Measurements from ENCODE around the gene CFAP251.
"Not testable (repeated sequence)": the region's sequence is repeated elsewhere in the genome, so short reads cannot be mapped to it uniquely, and the experiment has no call there.

The CFAP251 gene, protein sequence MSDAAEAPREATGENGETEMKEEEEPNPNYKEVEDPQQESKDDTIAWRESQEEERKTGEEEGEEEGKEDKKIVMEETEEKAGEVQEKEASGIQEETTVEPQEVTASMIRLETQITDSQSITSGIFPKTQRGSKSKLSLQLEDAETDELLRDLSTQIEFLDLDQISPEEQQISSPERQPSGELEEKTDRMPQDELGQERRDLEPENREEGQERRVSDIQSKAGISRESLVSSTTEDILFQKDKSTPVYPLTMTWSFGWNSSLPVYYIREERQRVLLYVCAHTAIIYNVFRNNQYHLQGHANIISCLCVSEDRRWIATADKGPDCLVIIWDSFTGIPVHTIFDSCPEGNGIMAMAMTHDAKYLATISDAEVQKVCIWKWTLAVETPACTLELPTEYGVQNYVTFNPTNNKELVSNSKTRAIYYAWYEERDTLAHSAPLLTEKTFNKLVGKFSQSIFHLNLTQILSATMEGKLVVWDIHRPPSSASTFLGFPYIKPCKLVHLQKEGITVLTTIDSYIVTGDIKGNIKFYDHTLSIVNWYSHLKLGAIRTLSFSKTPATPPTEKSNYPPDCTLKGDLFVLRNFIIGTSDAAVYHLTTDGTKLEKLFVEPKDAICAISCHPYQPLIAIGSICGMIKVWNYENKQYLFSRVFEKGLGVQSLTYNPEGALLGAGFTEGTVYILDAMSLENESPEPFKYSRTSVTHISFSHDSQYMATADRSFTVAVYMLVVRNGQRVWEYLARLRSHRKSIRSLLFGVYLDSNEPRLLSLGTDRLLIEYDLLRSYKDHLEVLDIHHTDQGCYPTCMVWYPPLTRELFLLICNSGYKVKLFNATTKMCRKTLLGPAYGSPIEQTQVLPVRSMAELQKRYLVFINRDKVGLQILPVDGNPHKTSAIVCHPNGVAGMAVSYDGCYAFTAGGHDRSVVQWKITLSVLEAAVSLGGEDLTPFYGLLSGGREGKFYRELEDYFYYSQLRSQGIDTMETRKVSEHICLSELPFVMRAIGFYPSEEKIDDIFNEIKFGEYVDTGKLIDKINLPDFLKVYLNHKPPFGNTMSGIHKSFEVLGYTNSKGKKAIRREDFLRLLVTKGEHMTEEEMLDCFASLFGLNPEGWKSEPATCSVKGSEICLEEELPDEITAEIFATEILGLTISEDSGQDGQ

DNA sequence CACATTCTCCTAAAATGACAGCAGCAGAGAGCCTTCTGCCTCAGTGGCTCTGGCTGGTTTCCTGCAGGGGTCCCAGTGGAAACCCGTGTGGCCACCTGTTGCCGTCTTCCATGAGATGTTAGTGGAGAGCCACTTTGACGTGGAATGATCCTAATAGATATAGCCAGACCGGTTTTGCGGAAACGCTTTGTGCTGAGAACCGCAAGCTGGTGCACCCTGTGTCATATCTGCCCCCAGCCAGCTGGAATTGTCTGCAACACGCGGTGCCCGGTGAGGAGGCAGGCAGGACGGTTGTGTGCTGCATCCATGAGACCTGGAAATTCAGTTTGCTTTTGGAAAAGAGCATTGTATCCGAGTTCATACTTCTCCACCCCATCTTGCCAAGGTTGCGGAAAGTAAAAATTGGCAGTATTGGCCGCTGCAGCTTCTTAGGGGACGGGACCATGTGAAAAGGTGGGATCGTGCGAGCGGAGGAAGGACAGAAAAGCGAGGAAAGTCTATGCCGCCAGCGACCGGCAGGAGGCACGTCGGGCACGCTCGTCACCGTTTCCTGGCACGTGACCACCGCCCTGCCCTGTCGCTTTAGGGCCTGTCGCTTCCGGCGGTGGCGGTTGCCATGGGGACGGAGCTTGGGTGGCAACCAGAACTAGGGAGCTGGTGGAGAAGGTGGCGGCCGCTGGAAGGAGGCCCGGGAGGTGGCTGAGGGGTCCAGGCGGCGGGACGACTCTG lies at the start of gene CFAP251:
Gene CFAP251 (plus strand): TSS at position 643 of the 729 bp plus-strand sequence. CDS start 2,714 bp downstream, outside the sequence.
- peak; percentile 94 for DNase-seq

DNA sequence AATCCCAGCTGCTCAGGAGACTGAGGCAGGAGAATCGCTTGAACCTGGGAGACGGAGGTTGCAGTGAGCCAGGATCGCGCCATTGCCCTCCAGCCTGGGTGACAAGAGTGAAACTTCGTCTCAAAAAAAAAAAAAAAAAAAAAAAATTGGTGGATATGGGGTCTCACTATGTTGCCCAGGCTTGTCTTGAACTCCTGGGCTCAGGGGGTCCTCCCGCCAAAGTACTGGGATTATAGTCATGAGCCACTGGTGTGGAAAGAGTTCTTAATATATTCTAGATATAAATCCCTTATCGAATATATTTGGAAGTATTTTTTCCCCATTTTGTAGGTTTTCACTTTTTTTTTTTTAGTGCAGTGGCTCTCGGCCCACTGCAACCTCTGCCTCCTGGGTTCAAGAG lies 49.2 kb upstream of the CFAP251 start:
- not testable (repeated sequence) for DNase-seq

DNA sequence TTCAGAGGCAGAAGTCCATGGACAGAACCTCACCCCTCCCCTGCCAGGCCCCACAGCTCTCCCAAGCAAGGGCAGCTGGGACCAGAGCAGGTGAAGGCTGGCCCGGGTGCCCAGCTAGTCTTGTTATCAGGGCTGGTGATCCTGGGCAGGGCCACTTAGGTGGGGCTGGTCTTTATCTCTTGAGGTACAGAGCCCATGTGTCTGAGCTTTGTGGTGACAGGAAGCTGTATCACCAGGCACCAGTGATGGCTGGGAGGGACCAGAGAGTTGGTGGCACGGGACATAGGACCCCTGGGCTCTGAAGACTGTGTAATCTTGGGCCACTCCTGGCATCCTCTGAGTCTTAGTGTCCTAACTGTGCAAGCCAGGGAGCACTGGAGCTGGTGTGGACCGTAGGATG lies 46.9 kb upstream of the CFAP251 start:
- no peak for DNase-seq

DNA sequence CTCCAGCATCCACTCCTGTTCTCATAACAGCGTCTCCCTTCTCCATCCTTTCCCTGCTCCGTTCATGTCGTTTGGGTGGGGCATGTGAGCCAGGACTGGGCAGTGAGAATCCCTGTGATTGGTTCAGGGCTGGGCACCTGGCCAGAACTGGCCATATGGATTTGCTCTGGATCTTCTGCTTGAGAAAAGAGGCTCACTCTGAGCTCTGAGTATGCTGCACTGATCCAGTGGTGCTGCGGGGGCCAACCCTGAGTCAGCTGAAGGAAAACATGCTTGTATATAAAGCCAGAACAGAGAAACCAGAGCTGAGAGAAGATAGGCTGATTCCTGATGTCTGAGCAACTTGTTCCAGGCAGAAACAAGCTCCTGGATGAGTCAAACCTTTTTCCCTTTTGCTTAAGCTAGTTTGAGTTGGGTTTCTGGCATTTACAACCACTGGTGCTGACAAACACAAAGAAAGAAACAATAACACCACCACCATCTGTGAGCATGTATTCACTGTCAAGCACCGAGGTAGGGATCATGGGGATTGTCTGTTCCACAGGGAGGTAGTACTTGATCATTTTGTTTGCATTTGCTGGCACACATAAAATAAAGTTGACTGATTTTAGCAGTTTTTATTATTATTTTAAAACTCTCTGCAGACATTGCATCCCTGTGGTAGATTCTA lies 45.7 kb upstream of the CFAP251 start:
- peak; percentile 8 for DNase-seq

DNA sequence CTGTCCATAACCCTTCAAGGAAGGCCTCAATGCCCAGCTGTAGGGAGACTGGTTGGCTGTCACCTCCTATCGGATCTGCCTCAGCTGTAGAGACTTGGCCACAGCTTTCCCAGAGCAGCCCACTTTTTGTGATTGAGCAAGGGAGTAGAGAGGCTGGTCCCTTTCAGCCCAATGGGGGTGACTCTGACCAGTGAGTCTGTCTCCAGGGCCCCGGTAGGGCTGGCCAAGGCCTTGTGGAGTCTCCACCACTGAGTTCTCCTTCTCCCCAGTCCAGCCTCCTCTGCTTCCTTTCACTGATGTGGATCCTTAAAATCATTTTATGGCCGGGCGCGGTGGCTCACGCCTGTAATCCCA lies 45.2 kb upstream of the CFAP251 start:
- DNase-seq, result no peak

DNA sequence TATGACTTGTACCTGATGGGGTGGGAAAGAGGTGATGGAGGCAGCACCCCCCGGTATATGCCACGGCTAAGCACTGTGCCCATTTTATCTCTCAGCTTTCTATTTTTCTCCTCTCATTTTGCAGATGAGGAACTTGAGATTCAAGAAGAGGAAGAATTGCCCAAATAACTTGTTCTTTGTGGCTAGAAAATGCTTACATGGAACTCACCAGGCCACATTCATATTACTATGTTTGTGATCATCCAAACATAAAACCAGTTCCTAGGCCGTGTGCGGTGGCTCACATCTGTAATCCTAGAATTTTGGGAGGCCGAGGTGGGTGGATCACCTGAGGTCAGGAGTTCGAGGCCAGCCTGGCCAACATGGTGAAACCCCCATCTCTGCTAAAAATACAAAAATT lies 44.3 kb upstream of the CFAP251 start:
- DNase-seq, result no peak

DNA sequence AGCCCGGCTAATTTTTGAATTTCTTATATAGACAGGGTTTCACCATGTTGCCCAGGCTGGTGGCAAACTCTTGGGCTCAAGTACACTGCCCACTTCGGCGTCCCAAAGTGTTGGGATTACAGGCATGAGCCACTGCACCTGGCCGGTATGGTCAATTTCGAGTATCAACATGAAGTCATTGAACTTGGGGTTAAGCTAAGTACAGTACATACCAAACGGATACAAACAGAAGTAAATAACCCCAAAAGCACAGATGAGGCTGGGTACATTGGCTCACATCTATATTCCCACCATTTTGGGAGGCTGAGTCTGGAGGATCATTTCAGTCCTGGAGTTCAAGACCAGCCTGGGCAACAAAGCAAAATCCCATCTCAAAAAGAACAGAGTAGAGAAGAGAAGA lies 42.8 kb upstream of the CFAP251 start:
- DNase-seq, result no peak

DNA sequence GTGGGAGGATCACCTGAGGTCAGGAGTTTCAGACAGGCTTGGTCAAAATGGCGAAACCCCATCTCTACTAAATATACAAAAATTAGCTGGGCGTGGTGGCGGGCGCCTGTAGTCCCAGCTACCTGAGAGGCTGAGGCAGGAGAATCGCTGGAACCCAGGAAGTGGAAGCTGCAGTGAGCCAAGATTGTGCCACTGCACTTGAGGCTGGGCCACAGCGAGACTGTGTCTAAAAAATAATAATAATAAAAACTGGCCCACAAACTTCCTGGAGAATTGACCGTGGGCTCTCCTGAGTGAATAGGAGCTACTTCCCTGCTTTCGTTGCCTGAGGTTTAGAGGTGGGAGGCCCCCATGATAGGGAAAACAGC lies 42.3 kb upstream of the CFAP251 start:
- not testable (repeated sequence) for DNase-seq

DNA sequence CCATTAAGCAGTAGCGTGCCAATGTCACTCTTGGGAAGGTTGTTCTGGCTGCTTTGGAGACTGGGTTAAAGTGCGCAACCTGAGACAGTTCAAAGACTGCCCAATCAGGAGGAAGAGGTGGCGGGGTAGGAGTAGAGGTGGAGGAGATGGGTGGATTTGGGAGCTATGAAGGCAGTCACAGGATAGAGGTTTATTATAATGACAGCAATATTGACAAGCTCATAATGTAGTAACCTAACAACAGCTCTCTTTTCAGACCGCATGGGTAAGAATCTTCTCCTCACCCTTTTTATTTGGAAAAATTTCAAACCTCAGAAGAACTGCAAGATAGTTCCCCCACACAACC lies 35.1 kb upstream of the CFAP251 start:
- DNase-seq, result no peak

DNA sequence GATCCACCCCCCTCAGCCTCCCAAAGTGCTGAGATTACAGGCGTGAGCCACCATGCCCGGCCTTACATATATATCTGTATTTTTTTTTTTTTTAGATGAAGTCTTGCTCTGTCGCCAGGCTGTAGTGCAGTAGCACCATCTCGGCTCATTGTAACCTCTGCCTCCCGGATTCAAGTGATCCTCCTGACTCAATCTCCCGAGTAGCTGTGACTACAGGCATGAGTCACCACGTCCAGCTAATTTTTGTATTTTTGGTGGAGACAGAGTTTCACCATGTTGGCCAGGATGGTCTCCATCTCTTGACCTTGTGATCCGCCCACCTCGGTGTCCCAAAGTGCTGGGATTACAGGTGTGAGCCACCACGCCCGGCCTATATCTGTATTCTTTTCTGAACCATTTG lies 33.3 kb upstream of the CFAP251 start:
- not testable (repeated sequence) for DNase-seq

DNA sequence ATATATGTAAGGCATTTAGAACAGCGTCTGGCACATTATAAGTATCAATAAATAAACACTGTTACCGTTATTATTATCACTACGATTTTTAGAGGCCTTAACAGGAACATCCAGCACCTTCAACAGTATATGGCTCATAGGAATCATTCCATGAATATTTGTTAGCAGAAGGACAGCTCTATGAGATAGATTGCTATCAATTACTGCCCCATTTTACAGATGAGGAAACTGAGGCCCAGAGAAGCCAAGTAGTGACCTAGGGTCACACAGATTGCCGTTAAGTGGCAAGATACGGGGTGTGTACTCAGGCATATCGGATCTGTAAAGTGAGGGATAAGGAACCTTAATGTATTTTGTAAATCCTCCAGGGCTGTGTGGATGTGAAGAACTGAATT lies 30.3 kb upstream of the CFAP251 start:
- DNase-seq, result no peak

DNA sequence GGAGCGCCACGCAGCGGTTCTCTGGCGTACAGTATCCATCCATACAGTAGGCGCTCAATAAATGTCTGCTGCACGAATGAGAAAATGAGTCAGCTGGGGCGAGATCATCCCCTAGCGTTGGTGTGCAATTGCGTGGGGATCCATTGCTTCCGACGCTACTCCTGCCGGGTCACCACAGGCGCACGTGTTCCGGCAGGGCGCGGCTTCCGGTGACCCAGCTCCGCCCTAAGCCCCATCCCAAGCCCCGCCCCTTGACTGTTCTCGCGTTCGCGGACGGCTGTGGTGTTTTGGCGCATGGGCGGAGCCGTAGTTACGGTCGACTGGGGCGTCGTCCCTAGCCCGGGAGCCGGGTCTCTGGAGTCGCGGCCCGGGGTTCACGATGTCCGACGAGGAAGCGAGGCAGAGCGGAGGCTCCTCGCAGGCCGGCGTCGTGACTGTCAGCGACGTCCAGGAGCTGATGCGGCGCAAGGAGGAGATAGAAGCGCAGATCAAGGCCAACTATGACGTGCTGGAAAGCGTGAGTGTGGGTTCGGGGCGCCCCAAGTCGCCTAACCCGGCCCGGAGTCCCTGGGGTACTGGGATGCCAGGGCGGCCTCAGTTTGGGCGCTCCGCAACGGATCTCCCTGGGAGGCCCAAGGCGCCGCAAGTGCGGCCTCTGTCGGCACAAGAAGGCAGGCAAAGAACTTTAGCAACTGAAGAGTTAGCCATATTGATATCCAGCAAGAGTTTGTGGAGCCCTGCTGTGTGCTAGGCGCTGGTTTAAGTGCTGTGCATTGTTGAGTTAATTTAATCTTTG lies 29.7 kb upstream of the CFAP251 start, which contains the start of gene PSMD9:
Gene PSMD9 (plus strand): TSS at position 313 of the 796 bp plus-strand sequence. CDS start 67 bp downstream, at position 380.
- DNase-seq, result peak; percentile 95

DNA sequence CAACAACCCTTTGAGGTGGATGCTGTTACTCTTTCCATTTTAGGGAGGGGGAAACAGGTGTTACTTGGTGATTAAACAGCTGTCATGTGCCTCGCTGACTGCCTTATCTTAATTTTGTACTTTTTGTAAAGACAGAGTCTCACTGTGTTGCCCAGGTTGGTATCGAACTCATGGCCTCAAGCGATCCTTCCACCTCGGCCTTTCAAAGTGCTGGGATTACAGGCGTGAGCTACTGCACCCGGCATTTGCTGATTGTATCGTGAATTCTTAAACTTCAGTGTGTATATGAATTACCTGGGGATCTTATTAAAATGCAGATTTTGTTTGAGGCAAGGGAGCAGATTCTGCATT lies 29.1 kb upstream of the CFAP251 start:
- DNase-seq, result no peak

DNA sequence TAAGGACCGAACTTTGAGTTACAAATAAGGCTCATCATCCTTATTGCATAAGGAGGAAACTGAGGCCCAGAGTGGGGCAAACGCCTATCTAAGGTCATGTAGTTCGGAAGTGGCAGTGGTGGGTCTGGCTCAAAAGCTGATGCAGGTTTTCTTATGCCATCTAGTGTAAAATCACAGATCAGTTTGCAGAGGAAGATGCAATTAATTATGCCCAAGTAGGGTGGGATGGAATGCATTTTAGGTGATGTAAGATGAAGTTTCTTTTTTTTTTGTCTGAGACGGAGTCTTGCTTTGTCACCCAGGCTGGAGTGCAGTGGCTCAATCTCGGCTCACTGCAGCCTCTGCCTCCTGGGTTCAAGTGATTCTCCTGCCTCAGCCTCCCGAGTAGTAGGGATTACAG lies 28.7 kb upstream of the CFAP251 start:
- DNase-seq, result not testable (repeated sequence)

DNA sequence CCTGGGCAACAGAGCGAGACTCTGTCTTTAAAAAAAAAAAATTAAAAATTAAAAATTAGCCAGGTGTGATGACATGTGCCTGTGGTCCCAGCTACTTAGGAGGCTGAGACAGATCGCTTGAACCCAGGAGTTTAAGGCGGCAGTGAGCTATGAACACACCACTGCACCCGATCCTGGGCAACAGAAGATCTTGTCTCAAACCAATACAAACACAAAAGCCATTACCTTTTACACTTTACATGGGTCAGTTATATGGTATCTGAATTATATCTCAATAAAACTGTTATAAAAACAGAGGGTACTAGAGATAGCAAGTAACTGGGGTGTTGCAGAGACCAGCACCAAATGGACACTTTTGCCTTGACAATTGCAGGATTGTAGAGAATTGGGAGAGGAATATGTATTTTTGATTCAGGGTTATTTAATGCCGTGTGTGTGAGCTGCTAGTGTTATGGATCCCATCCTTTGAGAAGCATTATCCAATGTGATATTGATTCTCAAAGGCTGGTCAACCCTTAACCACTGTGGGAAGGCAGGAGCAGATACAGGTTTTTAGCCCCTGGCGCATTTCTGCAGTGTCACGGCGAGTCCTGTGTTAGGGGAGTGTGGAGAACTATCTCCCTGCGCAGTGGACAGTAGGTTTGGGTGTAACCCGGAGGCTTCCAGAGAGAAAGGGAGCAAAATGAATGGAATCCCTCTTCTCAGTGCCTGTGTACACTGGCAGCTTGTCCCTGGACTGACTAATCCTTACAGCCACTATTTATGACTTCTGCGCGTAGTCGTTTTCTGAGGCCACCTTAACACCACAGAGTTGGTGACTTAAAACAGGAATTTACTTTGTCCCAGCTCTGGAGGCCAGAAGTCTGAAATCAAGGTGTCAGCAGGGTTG lies 25.5 kb upstream of the CFAP251 start:
- no peak for DNase-seq

DNA sequence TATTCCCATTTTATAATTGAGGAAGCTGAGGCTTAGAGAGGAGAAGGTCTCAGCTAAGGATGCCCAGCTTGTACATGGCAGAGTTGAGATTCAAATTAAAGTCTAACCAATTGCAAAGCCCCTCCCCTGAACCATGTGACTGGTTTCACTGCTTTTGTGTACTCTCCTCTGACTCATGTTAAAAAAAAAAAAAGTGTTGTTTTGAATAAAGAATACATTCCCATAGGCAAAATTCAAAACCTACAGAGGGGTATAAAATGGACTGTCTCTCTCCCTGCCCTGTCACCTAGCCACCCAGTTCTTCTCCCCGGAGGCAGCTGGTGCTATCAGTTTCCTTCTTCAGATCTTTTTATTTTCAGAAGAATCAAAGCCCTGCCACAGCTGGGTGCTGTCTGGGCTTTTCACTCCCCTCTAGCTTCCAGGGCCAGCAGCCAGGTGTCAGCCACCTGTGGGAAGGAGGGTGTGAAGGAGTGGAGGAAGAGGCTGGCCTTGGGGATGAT lies 24.4 kb upstream of the CFAP251 start:
- DNase-seq, result no peak

DNA sequence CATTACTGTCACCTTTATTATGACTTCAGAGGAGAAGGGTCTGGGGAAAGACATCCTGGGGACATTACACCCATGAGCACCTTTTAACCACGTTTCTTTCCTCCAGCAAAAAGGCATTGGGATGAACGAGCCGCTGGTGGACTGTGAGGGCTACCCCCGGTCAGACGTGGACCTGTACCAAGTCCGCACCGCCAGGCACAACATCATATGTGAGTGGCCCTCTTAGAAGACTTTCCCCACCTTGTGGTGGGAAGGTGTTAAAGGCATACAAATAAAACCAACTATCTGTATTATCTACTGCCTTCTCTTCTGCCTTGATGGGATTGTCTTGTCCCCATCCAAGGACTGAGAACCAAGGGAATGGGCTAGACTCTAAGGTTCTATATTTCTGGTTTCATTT lies 23.8 kb upstream of the CFAP251 start:
- DNase-seq, result peak; percentile 3

DNA sequence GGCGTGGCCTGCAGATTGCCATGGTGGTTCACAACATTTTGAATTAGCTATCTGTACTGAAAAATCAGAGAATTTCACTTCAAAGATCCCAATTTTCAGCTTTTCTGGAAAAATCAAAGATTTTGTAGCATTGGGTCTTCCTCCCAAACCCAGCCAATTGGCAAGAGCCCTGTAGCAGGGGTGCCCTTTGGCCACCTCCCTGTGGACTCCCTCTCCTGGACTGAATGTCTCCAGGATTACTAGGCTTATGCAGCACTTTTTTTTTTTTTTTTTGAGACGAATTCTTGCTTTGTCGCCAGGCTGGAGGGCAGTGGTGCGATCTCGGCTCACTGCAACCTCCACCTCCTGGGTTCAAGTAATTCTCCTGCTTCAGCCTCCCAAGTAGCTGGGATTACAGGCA lies 20.1 kb upstream of the CFAP251 start:
- no peak for DNase-seq

DNA sequence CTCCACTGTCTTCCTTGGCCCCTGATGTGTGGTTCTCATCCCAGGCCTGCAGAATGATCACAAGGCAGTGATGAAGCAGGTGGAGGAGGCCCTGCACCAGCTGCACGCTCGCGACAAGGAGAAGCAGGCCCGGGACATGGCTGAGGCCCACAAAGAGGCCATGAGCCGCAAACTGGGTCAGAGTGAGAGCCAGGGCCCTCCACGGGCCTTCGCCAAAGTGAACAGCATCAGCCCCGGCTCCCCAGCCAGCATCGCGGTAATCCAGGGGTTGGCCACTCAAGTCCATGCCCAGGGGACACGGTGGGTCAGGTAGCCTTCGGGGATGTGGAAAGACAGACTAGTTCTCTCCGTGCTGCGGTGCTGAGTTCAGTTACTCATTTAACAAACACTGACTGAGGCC lies 18.8 kb upstream of the CFAP251 start:
- no peak for DNase-seq

DNA sequence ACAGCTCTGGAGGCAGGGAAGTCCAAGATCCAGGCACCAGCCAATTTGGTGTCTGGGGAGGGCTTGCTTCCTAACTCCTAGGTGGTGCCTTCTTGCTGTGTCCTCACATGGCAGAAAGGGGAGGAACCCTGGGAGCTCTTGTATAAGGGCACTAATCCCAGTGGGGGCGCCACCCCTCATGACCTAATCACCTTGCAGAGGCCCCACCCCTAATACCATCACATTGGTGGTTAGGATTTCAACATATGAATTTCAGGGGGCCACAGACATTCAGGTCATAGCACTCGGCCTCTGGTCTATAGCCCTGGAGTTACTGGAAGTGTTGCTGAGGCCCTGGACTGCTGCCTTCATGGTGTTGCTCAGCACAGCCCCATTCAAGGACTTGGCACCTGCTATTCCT lies 15.2 kb upstream of the CFAP251 start:
- DNase-seq, result no peak

All from NCI-H1105 treated with DMSO at 0.1 percent for 48 hours (cell line).